ENCODE results near the gene GBP4. TPM values are rescaled to one million over a fixed set of nuclear protein-coding genes. Genes with fewer than 3 reads are reported as not detected.

GBP4 gene
- total and polyA plus RNA-seq, 2 of the 4 experiments (the other 2 are of a cell fraction) = not detected

DNA sequence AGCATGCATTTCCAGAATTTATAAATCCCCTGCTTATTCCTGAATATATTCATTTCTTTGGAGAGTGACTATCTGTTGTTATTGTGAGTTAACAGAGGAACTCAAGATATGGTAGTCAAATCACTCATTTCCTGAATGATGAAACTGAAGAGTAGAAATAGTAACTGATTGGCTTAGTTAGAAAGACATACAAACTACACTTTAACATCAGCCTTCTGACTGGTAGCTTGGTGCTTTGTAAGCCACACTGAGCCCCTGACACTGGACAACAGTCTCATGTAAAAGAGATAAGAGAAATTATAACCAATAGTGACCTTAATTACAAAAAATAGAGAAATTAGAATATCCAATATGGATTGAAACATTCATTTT lies 27.7 kb downstream of the GBP4 start:
- Histone ChIP-seq H3K4me3 (ENCODE audit: insufficient read depth, low read depth, low read length) (no peak overlapping the region), H2BK5ac (ENCODE audit: low read depth, low read length, poor library complexity, severe bottlenecking) (no peak overlapping the region), H4K91ac (ENCODE audit: insufficient read depth, low read depth, low read length) (no peak overlapping the region), H3K9me3 (ENCODE audit: control insufficient read depth, insufficient read depth, low read length) (no peaks in the 10 kb centered on the region), H2BK120ac (ENCODE audit: low read depth, low read length) (no peak overlapping the region), H4K8ac (ENCODE audit: low read depth in 2 of 2, low read length in 2 of 2) (no peak overlapping the region), H3K9ac (ENCODE audit: low read depth, low read length) (no peak overlapping the region), H2AK9ac (replicated peaks; ENCODE audit: low read depth, low read length, poor library complexity) (no peak overlapping the region), H3K56ac (ENCODE audit: extremely low read depth, insufficient read depth, low read length) (no peak overlapping the region), H3K4ac (ENCODE audit: low read depth, low read length) (no peak overlapping the region), H2BK20ac (ENCODE audit: low read depth, low read length) (no peak overlapping the region), H3K23ac (ENCODE audit: low read depth, low read length) (no peak overlapping the region), H2BK15ac (ENCODE audit: low read depth, low read length) (no peak overlapping the region), H3K18ac (ENCODE audit: low read depth, low read length) (no peak overlapping the region), H3K79me1 (ENCODE audit: low read depth in 1 of 2, low read length in 2 of 2) (no peaks in the 10 kb centered on the region), H3K27ac (ENCODE audit: insufficient read depth, low read length) (no peak overlapping the region), H4K5ac (ENCODE audit: low read depth, low read length) (no peak overlapping the region), H2AFZ (replicated peaks; ENCODE audit: low read length, poor library complexity) (no peak overlapping the region), H3K4me2 (ENCODE audit: low read depth, low read length) (no peak overlapping the region), H3K9me1 (ENCODE audit: insufficient read depth, low read length) (no peaks in the 10 kb centered on the region), H2AK5ac (ENCODE audit: low read depth, low read length) (no peak overlapping the region), H3K4me1 (ENCODE audit: control insufficient read depth, insufficient read depth, low read length) (no peaks in the 10 kb centered on the region), H4K20me1 (ENCODE audit: insufficient read depth, low read length) (no peaks in the 10 kb centered on the region), H3K36me3 (ENCODE audit: control insufficient read depth, insufficient read depth, low read length) (no peaks in the 10 kb centered on the region), H3K14ac (replicated peaks; ENCODE audit: low read depth, low read length) (no peak overlapping the region), H3K27me3 (ENCODE audit: control insufficient read depth, insufficient read depth, low read length) (no peaks in the 10 kb centered on the region)
- ChIA-PET POLR2A (ENCODE audit: unreplicated experiment) (no interaction called here), CTCF (no interaction called here)
- in situ Hi-C loops (cut with MboI; ENCODE audit: low sequenced_read_pairs) = no loop called here
- TF ChIP-seq RFX5 (IDR thresholded peaks at IDR 0.05; ENCODE audit: low read depth, low read length) (no peak), NFE2L2 (IDR thresholded peaks at IDR 0.05; ENCODE audit: low read depth, low read length) (no peak), ELK1 (IDR thresholded peaks at IDR 0.05; ENCODE audit: borderline replicate concordance, low read depth, low read length) (no peak), SMC3 (IDR thresholded peaks at IDR 0.05; ENCODE audit: low read depth, low read length) (no peak), FOS (IDR thresholded peaks at IDR 0.05; ENCODE audit: low read depth, low read length) (no peak), CHD1 (IDR thresholded peaks at IDR 0.05; ENCODE audit: low read depth, low read length) (no peak), RCOR1 (IDR thresholded peaks at IDR 0.05; ENCODE audit: insufficient replicate concordance, low read length) (no peak), BHLHE40 (IDR thresholded peaks at IDR 0.05; ENCODE audit: low read depth, low read length) (no peak), MAZ (IDR thresholded peaks at IDR 0.05; ENCODE audit: borderline replicate concordance, low read depth, low read length) (no peak), RAD21 (IDR thresholded peaks at IDR 0.05; ENCODE audit: low read length) (no peak), USF2 (IDR thresholded peaks at IDR 0.05; ENCODE audit: low read depth, low read length) (no peak)
- no peak for DNase-seq
- dilution Hi-C loops (cut with HindIII; ENCODE audit: low sequenced_read_pairs, unreplicated experiment) = no loop called here
- no peak for ATAC-seq (ENCODE audit: low read depth)
- intact Hi-C loops (cut with micrococcal nuclease) = no loop called here
- no TSS peak for BruUV-seq (replicated peaks)
